ENCODE results near the gene PRKAG2. TPM values are rescaled to one million over a fixed set of nuclear protein-coding genes. Genes with fewer than 3 reads are reported as not detected.
"Not testable (repeated sequence)": the region's sequence is repeated elsewhere in the genome, so short reads cannot be mapped to it uniquely, and the experiment has no call there.

PRKAG2 gene
- total RNA-seq, 2 donors from 2014 or later: 38.3 to 78.5 TPM

DNA sequence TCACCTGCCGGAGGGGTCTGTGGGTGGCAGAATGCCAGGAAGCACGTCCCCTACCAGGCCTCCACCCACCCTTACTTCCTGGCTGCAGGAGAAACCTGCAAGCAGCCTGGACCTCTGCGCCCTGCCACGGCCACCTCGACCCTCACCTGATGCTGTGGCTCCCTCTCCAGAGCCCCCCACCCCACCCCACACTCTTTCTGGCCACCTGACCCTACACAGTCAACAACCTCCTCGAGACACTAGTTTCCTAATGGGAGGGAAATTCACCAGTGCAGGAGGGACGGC lies 91.3 kb downstream of the PRKAG2 start:
- TF ChIP-seq, protein P1, sequence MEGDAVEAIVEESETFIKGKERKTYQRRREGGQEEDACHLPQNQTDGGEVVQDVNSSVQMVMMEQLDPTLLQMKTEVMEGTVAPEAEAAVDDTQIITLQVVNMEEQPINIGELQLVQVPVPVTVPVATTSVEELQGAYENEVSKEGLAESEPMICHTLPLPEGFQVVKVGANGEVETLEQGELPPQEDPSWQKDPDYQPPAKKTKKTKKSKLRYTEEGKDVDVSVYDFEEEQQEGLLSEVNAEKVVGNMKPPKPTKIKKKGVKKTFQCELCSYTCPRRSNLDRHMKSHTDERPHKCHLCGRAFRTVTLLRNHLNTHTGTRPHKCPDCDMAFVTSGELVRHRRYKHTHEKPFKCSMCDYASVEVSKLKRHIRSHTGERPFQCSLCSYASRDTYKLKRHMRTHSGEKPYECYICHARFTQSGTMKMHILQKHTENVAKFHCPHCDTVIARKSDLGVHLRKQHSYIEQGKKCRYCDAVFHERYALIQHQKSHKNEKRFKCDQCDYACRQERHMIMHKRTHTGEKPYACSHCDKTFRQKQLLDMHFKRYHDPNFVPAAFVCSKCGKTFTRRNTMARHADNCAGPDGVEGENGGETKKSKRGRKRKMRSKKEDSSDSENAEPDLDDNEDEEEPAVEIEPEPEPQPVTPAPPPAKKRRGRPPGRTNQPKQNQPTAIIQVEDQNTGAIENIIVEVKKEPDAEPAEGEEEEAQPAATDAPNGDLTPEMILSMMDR (IDR thresholded peaks at IDR 0.05): no peak
- no peak overlapping the region for H3K4me3 ChIP-seq
- H3K27ac ChIP-seq: no peak overlapping the region
- H3K27me3 ChIP-seq (replicated peaks; ENCODE audit: insufficient read depth): no peaks in the 10 kb centered on the region
- ATAC-seq (ENCODE audit: insufficient number of reproducible peaks, low FRiP score, low read depth) (no peak), DNase-seq (ENCODE audit: low spot score) (no peak)
- peaks cover 4 to 12% of the 10 kb centered on the region in 2 donors for H3K4me1 ChIP-seq (ENCODE audit: control insufficient read depth in 1 of 2, low read depth in 2 of 2)
- H3K36me3 ChIP-seq: peaks cover 4% of the 10 kb centered on the region
- no peaks in the 10 kb centered on the region for H3K9me3 ChIP-seq

DNA sequence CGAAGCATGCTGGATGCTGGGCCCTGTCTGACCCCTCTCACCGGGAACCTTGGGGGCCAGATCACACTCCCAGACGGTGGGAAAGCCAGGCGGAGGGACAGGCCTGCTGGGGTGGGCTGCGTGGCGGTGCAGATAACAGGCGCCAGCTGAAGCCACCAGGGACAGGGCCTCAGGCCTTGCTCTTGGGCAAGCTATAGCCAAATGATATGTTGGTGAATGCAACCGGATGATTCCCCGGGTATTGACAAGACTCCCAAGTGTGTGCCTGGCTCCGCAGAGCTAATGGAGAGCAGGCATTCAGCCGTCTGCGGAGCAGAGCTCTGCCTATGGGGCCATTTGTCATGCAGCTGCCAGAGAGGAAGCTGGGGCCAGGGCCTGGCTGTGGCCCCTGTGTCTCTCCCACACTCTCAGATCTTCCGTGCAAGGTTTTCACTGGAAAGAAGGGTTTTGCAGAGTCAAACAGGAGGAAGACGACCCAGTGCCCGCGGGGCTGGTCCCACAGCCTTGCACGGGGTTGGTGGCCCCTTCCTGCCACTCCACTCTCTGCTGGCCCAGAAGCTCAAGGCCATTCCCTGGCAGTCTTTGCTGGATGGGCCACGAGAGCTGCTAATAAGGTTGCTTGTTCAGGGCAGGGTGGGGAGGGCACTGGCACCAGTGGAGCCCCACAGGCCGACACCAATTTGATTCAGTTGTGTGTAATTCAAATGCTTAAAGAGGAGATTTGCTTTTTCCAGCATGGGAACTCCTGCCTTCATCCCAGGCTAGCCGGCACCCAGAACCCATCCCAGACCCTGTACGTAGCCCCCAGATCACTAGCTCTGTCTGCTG lies 91.8 kb downstream of the PRKAG2 start:
- Histone ChIP-seq H3K4me3 (no peak overlapping the region), H3K36me3 (peaks cover 5% of the 10 kb centered on the region), H3K27ac (no peak overlapping the region), H3K4me1 (ENCODE audit: control insufficient read depth in 1 of 2, low read depth in 2 of 2) (peaks cover 4 to 12% of the 10 kb centered on the region in 2 donors), H3K9me3 (no peaks in the 10 kb centered on the region), H3K27me3 (replicated peaks; ENCODE audit: insufficient read depth) (no peaks in the 10 kb centered on the region)
- DNase-seq (ENCODE audit: low spot score) (no peak), ATAC-seq (ENCODE audit: insufficient number of reproducible peaks, low FRiP score, low read depth) (no peak)
- TF ChIP-seq, protein P1 (IDR thresholded peaks at IDR 0.05): no peak

- H3K4me3 ChIP-seq: no peak overlapping the region
- no peak overlapping the region for H3K27ac ChIP-seq
- peaks cover 4 to 12% of the 10 kb centered on the region in 2 donors for H3K4me1 ChIP-seq (ENCODE audit: control insufficient read depth in 1 of 2, low read depth in 2 of 2)
- H3K36me3 ChIP-seq: peaks cover 5% of the 10 kb centered on the region
- H3K9me3 ChIP-seq: no peaks in the 10 kb centered on the region
- DNase-seq (ENCODE audit: low spot score): no peak
- no peaks in the 10 kb centered on the region for H3K27me3 ChIP-seq (replicated peaks; ENCODE audit: insufficient read depth)
- no peak for ATAC-seq (ENCODE audit: insufficient number of reproducible peaks, low FRiP score, low read depth)
- TF ChIP-seq, protein P1 (IDR thresholded peaks at IDR 0.05): no peak
Measured at GRCh38 chr7:151783958-151784575, 92.8 kb downstream of the PRKAG2 start.

- Histone ChIP-seq H3K9me3 (no peaks in the 10 kb centered on the region), H3K27me3 (replicated peaks; ENCODE audit: insufficient read depth) (no peaks in the 10 kb centered on the region), H3K4me3 (peak overlapping the region; percentile 61), H3K4me1 (ENCODE audit: control insufficient read depth in 1 of 2, low read depth in 2 of 2) (peaks cover 4 to 12% of the 10 kb centered on the region in 2 donors), H3K27ac (no peak overlapping the region), H3K36me3 (peaks cover 5% of the 10 kb centered on the region)
- peak; percentile 41 for ATAC-seq (ENCODE audit: insufficient number of reproducible peaks, low FRiP score, low read depth)
- TF ChIP-seq, protein P1 (IDR thresholded peaks at IDR 0.05): peak; percentile 92
- no peak for DNase-seq (ENCODE audit: low spot score)
Measured at GRCh38 chr7:151782598-151783448, 94.1 kb downstream of the PRKAG2 start.

GRCh38 chr7:151782256-151782597 lies 94.7 kb downstream of the PRKAG2 start:
- H3K27ac ChIP-seq; ATAC-seq (ENCODE audit: insufficient number of reproducible peaks, low FRiP score, low read depth); DNase-seq (ENCODE audit: low spot score); H3K27me3 ChIP-seq (replicated peaks; ENCODE audit: insufficient read depth); H3K36me3 ChIP-seq; H3K4me3 ChIP-seq; H3K9me3 ChIP-seq: not testable (repeated sequence)
- peaks cover 4 to 12% of the 10 kb centered on the region in 2 donors for H3K4me1 ChIP-seq (ENCODE audit: control insufficient read depth in 1 of 2, low read depth in 2 of 2)
